Measurements from ENCODE around the gene NDUFAF7. TPM values are rescaled to one million over a fixed set of nuclear protein-coding genes. Genes with fewer than 3 reads are reported as not detected.

NDUFAF7 gene
- total and polyA plus RNA-seq, 2 of the 13 experiments (the other 11 are each of a cell fraction or from before 2014, with no cell fraction given): 27.0 to 40.8 TPM

- TF ChIP-seq HMG20B (CRISPR knock-in tag; conservative IDR thresholded peaks at IDR 0.05) (peak; percentile 51; the same call in 1 of the 2 replicates), ZBTB34 (CRISPR knock-in tag; IDR thresholded peaks at IDR 0.05) (peak; percentile 76; the same call in 1 of the 2 replicates), ZNF674 (CRISPR knock-in tag; IDR thresholded peaks at IDR 0.05; ENCODE audit: low read depth) (no peak), IRX3 (CRISPR knock-in tag; IDR thresholded peaks at IDR 0.05; ENCODE audit: borderline replicate concordance, low read depth) (0 out of 2 replicates have a peak, but pooled peaks have one; percentile 83), ZNF598 (CRISPR knock-in tag; IDR thresholded peaks at IDR 0.05; ENCODE audit: borderline replicate concordance) (peak; percentile 83; the same call in 1 of the 2 replicates), ZNF83 (CRISPR knock-in tag; IDR thresholded peaks at IDR 0.05; ENCODE audit: borderline replicate concordance) (peak; percentile 25), NR0B2 (CRISPR knock-in tag; IDR thresholded peaks at IDR 0.05) (peak; percentile 54; the same call in 1 of the 2 replicates), SKI (IDR thresholded peaks at IDR 0.05; ENCODE audit: partially characterized antibody) (no peak), ZHX2 (IDR thresholded peaks at IDR 0.05; ENCODE audit: low read depth) (peak; percentile 96), ZHX2 (CRISPR knock-in tag; IDR thresholded peaks at IDR 0.05; ENCODE audit: borderline replicate concordance) (peak; percentile 84), ZNF160 (CRISPR knock-in tag; IDR thresholded peaks at IDR 0.05) (peak; percentile 60; the same call in 1 of the 2 replicates), ZFYVE20 (CRISPR knock-in tag; IDR thresholded peaks at IDR 0.05; ENCODE audit: borderline replicate concordance, low read depth) (0 out of 2 replicates have a peak, but pooled peaks have one; percentile 5), TEAD3 (CRISPR knock-in tag; optimal IDR thresholded peaks at IDR 0.05; ENCODE audit: borderline replicate concordance) (no peak), NFIC (IDR thresholded peaks at IDR 0.05; ENCODE audit: low read length) (0 out of 2 replicates have a peak, but pooled peaks have one; percentile 19), ZNF556 (CRISPR knock-in tag; IDR thresholded peaks at IDR 0.05; ENCODE audit: borderline replicate concordance) (peak; percentile 80; the same call in 1 of the 2 replicates), BRD4 (CRISPR knock-in tag; IDR thresholded peaks at IDR 0.05) (peak; percentile 88; the same call in 1 of the 2 replicates), NR2C2 (CRISPR knock-in tag; IDR thresholded peaks at IDR 0.05; ENCODE audit: borderline replicate concordance) (peak; percentile 54), CREB1 (IDR thresholded peaks at IDR 0.05) (peak; percentile 84), CREB1 (CRISPR knock-in tag; IDR thresholded peaks at IDR 0.05) (peak; percentile 97), ZFP36L1 (CRISPR knock-in tag; IDR thresholded peaks at IDR 0.05) (peak; percentile 89), U2AF2 (IDR thresholded peaks at IDR 0.05; ENCODE audit: low read depth, low read length) (no peak), ZNF432 (CRISPR knock-in tag; IDR thresholded peaks at IDR 0.05; ENCODE audit: borderline replicate concordance) (no peak)
Measured at GRCh38 chr2:37231241-37232130, at the start of gene NDUFAF7, which contains the start of gene CEBPZ (continued).
